Amniotic epithelial cell (primary cell): ENCODE data around the gene ETFA.

ENCODE experiments used
- DNase-seq: peaks from one replicate; pipeline ENCODE4 v3.0.0-alpha.2; 2010; ENCODE audit warnings: low read depth

ETFA gene

GRCh38 chr15:76215634-76216033, 95.6 kb downstream of the ETFA start:
- DNase-seq, result no peak

- DNase-seq, result peak; percentile 33
Observed at GRCh38 chr15:76209942-76210341, 101.3 kb downstream of the ETFA start.

GRCh38 chr15:76209523-76209922, 101.7 kb downstream of the ETFA start:
- DNase-seq, result no peak

- peak; percentile 34 for DNase-seq
Observed at GRCh38 chr15:76208786-76209424, 102.4 kb downstream of the ETFA start.

GRCh38 chr15:76208084-76208785, 103.0 kb downstream of the ETFA start:
- no peak for DNase-seq

GRCh38 chr15:76206325-76206976, 104.8 kb downstream of the ETFA start:
- peak; percentile 74 for DNase-seq

GRCh38 chr15:76204916-76205460, 106.3 kb downstream of the ETFA start:
- DNase-seq, result no peak

GRCh38 chr15:76204109-76204845, 107.0 kb downstream of the ETFA start:
- DNase-seq, result no peak

- no peak for DNase-seq
Observed at GRCh38 chr15:76203346-76204108, 107.7 kb downstream of the ETFA start.

- no peak for DNase-seq
Observed at GRCh38 chr15:76201536-76202255, 109.6 kb downstream of the ETFA start.

GRCh38 chr15:76200641-76201105, 110.6 kb downstream of the ETFA start:
- DNase-seq, result no peak

- no peak for DNase-seq
Observed at GRCh38 chr15:76200083-76200465, 111.2 kb downstream of the ETFA start.

GRCh38 chr15:76199106-76200082, 111.9 kb downstream of the ETFA start:
- peak; percentile 87 for DNase-seq

- DNase-seq, result no peak
Observed at GRCh38 chr15:76198456-76199105, 112.7 kb downstream of the ETFA start.

- DNase-seq, result no peak
Observed at GRCh38 chr15:76197703-76198455, 113.4 kb downstream of the ETFA start.

GRCh38 chr15:76196269-76197231, 114.7 kb downstream of the ETFA start:
- peak; percentile 96 for DNase-seq
